Thyroid gland (tissue), 4 donors: ENCODE data around the gene LAMB1.

Source experiments
- CTCF ChIP-seq, 6 experiments: fragments of 200-600 bp in 3 of 6; fragments of 450-650 bp in 3 of 6; sonication (generic) in 3 of 6; IDR thresholded peaks; one replicate each; pipeline ENCODE4 v1.5.1; 2016 to 2019; ENCODE audit warnings: antibody characterized with exemption in 6 of 6, mild to moderate bottlenecking in 2 of 6, inconsistent platforms in 1 of 6, moderate library complexity in 1 of 6
- POLR2A ChIP-seq, 2 donors: fragments of 450-650 bp; IDR thresholded peaks; one replicate each; pipeline ENCODE4 v1.6.1; 2017; ENCODE audit warnings: antibody characterized with exemption in 2 of 2, mild to moderate bottlenecking in 2 of 2, moderate library complexity in 1 of 2

GRCh38 chr7:107918948-107919347, 84.0 kb downstream of the LAMB1 start:
- no peak for TF ChIP-seq CTCF (IDR thresholded peaks at IDR 0.05)
- no peak for TF ChIP-seq POLR2A (IDR thresholded peaks at IDR 0.05)
